Transverse colon (tissue), 4 donors: ENCODE data around the gene SLC10A3. TPM values are rescaled to one million over a fixed set of nuclear protein-coding genes. Genes with fewer than 3 reads are reported as not detected.
A peak's percentile ranks its signal among the peaks of the same experiment; 100 is the strongest.

Experiments used
- DNase-seq: peaks from one replicate; pipeline ENCODE4 v3.0.0-alpha.2; 2019
- H3K27ac ChIP-seq, 4 donors: fragments of 200-600 bp; sonication (generic); 2 replicates each; pipeline ENCODE4 v1.5.1; 2016 to 2018; ENCODE audit warnings: inconsistent platforms in 4 of 4
- H3K27me3 ChIP-seq: fragments of 200-600 bp; sonication (generic); 2 replicates; pipeline ENCODE4 v1.5.1; 2017; ENCODE audit warnings: inconsistent platforms
- H3K36me3 ChIP-seq, 4 donors: fragments of 200-600 bp; sonication (generic); 2 replicates each; pipeline ENCODE4 v1.5.1; 2017 to 2019; ENCODE audit warnings: inconsistent platforms in 4 of 4
- H3K4me1 ChIP-seq, 4 donors: fragments of 200-600 bp; sonication (generic); 2 replicates each; pipeline ENCODE4 v1.5.1; 2017 to 2020; ENCODE audit warnings: inconsistent platforms in 4 of 4
- H3K4me3 ChIP-seq, 4 donors: fragments of 200-600 bp; sonication (generic); 1 replicate in 1 of 4; 2 replicates in 3 of 4; pipeline versions ENCODE4 v1.5.1 to v1.6.1; 2017 to 2019; ENCODE audit warnings: inconsistent platforms in 4 of 4
- H3K9me3 ChIP-seq, 2 donors: fragments of 200-600 bp; sonication (generic); 2 replicates each; pipeline ENCODE4 v1.5.1; 2017 to 2019; ENCODE audit warnings: inconsistent platforms in 2 of 2
- EP300 ChIP-seq: sonication (generic); formaldehyde crosslinking; IDR thresholded peaks from one replicate; pipeline ENCODE4 v1.6.1; 2017; ENCODE audit warnings: antibody characterized with exemption, low read depth
- POLR2A ChIP-seq: fragments of 450-650 bp; IDR thresholded peaks from one replicate; pipeline ENCODE4 v1.6.1; 2016; ENCODE audit warnings: antibody characterized with exemption, mild to moderate bottlenecking, moderate library complexity
- POLR2AphosphoS5 ChIP-seq, 3 donors: sonication (generic); formaldehyde crosslinking; IDR thresholded peaks; one replicate each; pipeline ENCODE4 v1.6.1; 2016; ENCODE audit warnings: antibody characterized with exemption in 3 of 3
- WGBS, 2 donors: methylation state at CpG; one replicate each; pipeline ENCODE4 v1.1.5; 2018; ENCODE audit warnings: low coverage in 1 of 2; 5-methylcytosine and 5-hydroxymethylcytosine counted together
- in situ Hi-C, 4 donors: fragments of 200-750 bp; cut with MboI; loops; one replicate each; pipeline versions ENCODE4 v1.15.0 to v1.15.1; 2017; ENCODE audit warnings: low sequenced_read_pairs in 3 of 4, low pct_ligation_motif_present in 1 of 4, low pct_unique_long_range_greater_than_20kb in 1 of 4
- intact Hi-C: fragments of 100-400 bp; cut with DNase I; formaldehyde crosslinking; loops from one replicate; pipeline ENCODE4 v1.15.1; 2023; ENCODE audit warnings: low total_unique reads
- total RNA-seq, 4 donors: library from RNA; depleted of rRNA; stranded (reverse); fragments of >200 nt; gene quantifications; one replicate each; pipeline ENCODE4 v1.1.0, GENCODE V29; 2016
- TF ChIP-seq, protein P1 (sequence below), 5 experiments: fragments of 200-600 bp in 3 of 5; fragments of 450-650 bp in 2 of 5; sonication (generic) in 3 of 5; IDR thresholded peaks; 1 replicate in 2 of 5; 2 replicates in 3 of 5; pipeline ENCODE4 v1.5.1; 2016 to 2017; ENCODE audit warnings: antibody characterized with exemption in 5 of 5, inconsistent platforms in 3 of 5, mild to moderate bottlenecking in 2 of 5, moderate library complexity in 1 of 5

SLC10A3 gene
- total RNA-seq, 4 donors from 2014 or later = 26.7 to 117 (median 34.4) TPM

- TF ChIP-seq POLR2A (no peak), EP300 (no peak), POLR2AphosphoS5 (IDR thresholded peaks at IDR 0.05) (no peak)
- TF ChIP-seq, protein P1, sequence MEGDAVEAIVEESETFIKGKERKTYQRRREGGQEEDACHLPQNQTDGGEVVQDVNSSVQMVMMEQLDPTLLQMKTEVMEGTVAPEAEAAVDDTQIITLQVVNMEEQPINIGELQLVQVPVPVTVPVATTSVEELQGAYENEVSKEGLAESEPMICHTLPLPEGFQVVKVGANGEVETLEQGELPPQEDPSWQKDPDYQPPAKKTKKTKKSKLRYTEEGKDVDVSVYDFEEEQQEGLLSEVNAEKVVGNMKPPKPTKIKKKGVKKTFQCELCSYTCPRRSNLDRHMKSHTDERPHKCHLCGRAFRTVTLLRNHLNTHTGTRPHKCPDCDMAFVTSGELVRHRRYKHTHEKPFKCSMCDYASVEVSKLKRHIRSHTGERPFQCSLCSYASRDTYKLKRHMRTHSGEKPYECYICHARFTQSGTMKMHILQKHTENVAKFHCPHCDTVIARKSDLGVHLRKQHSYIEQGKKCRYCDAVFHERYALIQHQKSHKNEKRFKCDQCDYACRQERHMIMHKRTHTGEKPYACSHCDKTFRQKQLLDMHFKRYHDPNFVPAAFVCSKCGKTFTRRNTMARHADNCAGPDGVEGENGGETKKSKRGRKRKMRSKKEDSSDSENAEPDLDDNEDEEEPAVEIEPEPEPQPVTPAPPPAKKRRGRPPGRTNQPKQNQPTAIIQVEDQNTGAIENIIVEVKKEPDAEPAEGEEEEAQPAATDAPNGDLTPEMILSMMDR (IDR thresholded peaks at IDR 0.05) = no peak
- H3K9me3 ChIP-seq = no peaks in the 10 kb centered on the region
- H3K27ac ChIP-seq = peak overlapping the region; percentile 87 to 95 (median 92)
- H3K36me3 ChIP-seq = no peaks in the 10 kb centered on the region
- intact Hi-C loops = no loop called here
- in situ Hi-C loops = no loop called here
- H3K4me3 ChIP-seq = peak overlapping the region; percentile 49 to 81 (median 66)
- no peak for DNase-seq
- H3K4me1 ChIP-seq = peaks cover 8 to 27% (median 13%) of the 10 kb centered on the region in 4 donors
- WGBS, 2 donors = 63% methylated on average over 35 of the region's 35 CpGs; no CpG with 5 or more reads in 1 of the 2 donors
- H3K27me3 ChIP-seq = no peaks in the 10 kb centered on the region
Observed at GRCh38 chrX:154485150-154486051, 5.0 kb downstream of the SLC10A3 start.

DNA sequence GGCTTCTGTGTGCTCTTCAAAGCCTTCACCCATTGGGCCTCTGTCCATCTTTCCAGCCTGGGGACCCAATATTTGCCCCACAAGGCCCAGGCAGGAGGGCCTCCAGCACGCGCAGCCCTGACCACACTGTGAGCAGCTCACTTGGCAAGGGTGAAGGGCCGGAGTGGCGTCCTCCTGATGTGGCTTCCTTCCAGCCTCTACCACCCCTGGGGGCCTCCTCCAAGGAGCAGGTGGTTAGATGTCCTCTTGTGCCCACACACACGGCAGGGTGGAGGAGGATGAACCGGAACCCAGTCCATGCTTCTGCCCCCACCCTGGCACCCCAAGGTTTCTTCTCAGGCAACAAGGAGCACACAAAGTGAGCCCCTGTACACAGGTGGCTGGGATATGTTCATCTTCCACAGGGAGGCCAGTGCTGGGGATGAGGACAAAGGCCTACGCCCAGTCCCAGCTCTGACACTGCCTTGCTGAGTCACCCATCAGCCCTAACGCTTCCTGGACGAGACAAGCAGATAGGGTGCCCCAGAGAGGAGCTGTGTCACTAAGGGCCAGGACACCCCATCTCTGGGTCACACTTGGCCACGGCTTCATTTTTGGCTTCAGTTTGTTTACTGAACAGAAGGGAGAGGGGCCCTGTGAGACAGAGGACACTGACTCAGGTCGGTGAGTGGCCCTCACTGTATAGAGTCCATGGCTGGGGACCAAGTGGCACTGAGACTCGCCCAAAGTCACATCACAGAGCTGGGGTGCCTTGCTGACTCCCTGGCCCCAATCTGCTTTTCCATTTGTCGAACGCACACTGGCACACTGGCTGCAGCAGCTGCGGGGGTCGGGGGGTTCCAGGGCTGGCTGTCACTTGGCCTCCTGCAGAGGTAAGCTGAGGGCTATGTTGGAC lies 5.9 kb downstream of the SLC10A3 start:
- intact Hi-C loops = no loop called here
- WGBS, 2 donors = 68% methylated on average over 14 of the region's 16 CpGs; no CpG with 5 or more reads in 1 of the 2 donors

GRCh38 chrX:154483325-154483724 lies 7.1 kb downstream of the SLC10A3 start:
- in situ Hi-C loops (no loop called here), intact Hi-C loops (no loop called here)
- Histone ChIP-seq H3K9me3 (no peaks in the 10 kb centered on the region), H3K27me3 (no peaks in the 10 kb centered on the region), H3K4me3 (no peak overlapping the region), H3K27ac (no peak overlapping the region), H3K4me1 (peaks cover under 1 to 24% (median 12%) of the 10 kb centered on the region in 4 donors), H3K36me3 (no peaks in the 10 kb centered on the region)
- no peak for DNase-seq
- WGBS, 2 donors = 76 to 83% methylated on average over 5 to 7 of the region's 7 CpGs
- TF ChIP-seq POLR2A (no peak), EP300 (no peak), POLR2AphosphoS5 (IDR thresholded peaks at IDR 0.05) (no peak)
- TF ChIP-seq, protein P1 (IDR thresholded peaks at IDR 0.05) = no peak

More for the DNA sequence above, 5.9 kb downstream of the SLC10A3 start:
- Histone ChIP-seq H3K27ac (peak overlapping the region in 1 of 4 donors; percentile 93), H3K9me3 (no peaks in the 10 kb centered on the region), H3K36me3 (no peaks in the 10 kb centered on the region), H3K27me3 (no peaks in the 10 kb centered on the region), H3K4me1 (peaks cover 5 to 27% (median 12%) of the 10 kb centered on the region in 4 donors), H3K4me3 (no peak overlapping the region)
- peak; percentile 36 for DNase-seq
- TF ChIP-seq EP300 (no peak), POLR2A (no peak), POLR2AphosphoS5 (IDR thresholded peaks at IDR 0.05) (no peak)
- TF ChIP-seq, protein P1 (IDR thresholded peaks at IDR 0.05) = no peak
- in situ Hi-C loops = no loop called here

DNA sequence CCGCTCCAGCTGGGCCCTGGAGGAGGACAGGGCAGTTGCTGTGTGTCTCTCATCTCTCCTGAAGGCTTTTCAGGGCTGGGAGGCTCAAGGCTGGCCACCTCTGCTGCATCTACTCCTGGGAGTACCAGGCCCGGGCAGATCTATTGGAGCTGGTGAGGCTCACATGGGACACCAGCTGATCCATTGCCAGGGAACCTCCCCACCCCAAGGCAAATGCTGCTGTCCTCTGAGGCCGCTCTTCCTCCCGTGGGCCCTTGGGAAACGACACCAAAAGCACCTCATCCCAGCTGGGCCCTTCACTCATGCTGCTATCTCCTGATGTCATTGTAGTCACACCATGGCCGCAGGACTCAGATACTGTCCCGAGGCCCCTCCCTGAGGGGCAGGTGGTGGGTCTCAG lies 7.6 kb downstream of the SLC10A3 start:
- in situ Hi-C loops (no loop called here), intact Hi-C loops (no loop called here)
- DNase-seq = no peak

More for the DNA sequence above, 7.6 kb downstream of the SLC10A3 start:
- Histone ChIP-seq H3K4me3 (no peak overlapping the region), H3K9me3 (no peaks in the 10 kb centered on the region), H3K27ac (no peak overlapping the region), H3K4me1 (peaks cover 5 to 24% (median 14%) of the 10 kb centered on the region in 4 donors), H3K36me3 (no peaks in the 10 kb centered on the region), H3K27me3 (no peaks in the 10 kb centered on the region)
- 82% methylated on average over 7 of the region's 7 CpGs; no CpG with 5 or more reads in 1 of the 2 donors for WGBS, 2 donors
- TF ChIP-seq POLR2A (no peak), POLR2AphosphoS5 (IDR thresholded peaks at IDR 0.05) (no peak), EP300 (no peak)
- TF ChIP-seq, protein P1 (IDR thresholded peaks at IDR 0.05) = no peak
